HG02970 (cell line): ENCODE results near the gene PACRG.

ENCODE experiments used
- ATAC-seq: cut with Tn5 transposase; IDR thresholded peaks from one replicate; pipeline ENCODE4 v1.9.1; 2021; ENCODE audit warnings: mild to moderate bottlenecking, moderate library complexity, moderate number of reproducible peaks; ENCODE audit not compliant: unreplicated experiment, low FRiP score

PACRG gene

DNA sequence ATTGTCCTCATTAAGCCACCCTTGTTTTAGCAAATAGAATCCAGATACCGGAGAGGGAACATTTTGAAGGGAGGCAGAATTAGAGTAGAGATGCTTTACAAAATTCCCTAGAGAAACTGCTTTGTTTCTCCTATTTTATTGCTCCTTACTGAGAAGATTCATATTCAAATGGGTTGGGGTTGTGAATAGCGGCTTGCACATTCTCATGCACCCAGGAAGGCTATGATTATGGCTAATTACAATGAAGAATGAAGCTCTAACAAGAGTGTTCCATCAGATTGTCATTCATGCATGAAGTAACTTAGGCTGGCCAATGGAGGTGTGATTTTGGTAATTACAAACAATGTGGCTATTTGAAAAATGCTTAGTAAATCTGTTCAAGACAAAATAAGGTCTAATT, 129.6 kb downstream of the PACRG start:
- ATAC-seq = no peak

DNA sequence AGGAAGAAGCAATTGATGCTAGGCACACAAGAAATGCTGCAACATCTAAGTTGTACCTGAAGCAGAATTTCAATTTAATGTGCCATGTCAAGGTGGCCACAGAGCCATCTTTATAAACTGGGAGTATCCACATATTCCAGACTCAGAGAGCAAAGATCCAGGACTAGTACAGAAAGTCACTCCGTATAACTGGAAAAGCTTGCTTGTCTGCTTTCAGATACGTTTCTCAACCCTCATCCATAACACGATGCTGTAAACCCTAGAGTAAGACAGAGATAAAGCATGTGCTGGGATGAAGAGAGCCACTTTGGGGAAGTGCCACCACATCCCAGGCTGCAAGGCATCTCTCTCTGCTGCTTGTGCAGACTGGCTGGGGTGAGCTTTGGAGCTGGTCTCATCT, 134.7 kb downstream of the PACRG start:
- no peak for ATAC-seq

GRCh38 chr6:162862941-162863340, 135.2 kb downstream of the PACRG start:
- ATAC-seq = no peak

- ATAC-seq = no peak
Observed at GRCh38 chr6:162863821-162864220, 136.0 kb downstream of the PACRG start.

DNA sequence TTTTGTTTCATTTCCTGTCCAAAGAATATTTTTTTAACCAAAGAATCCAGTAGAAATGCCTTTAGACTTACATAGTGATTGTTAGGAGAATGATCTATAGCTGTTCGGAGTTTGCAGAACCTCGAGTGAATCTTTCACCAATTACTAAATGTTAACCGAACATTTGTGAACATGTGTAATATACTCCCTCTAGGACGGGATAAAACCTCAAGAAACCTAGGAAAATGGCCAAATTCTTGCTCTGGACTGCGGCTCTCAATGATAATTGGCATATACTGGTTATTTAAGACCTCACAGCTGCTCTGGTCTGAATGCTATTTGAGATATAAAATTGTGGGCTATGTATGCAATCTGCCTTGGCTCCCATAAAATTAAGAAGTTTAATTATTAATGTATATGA, 137.1 kb downstream of the PACRG start:
- ATAC-seq = no peak

DNA sequence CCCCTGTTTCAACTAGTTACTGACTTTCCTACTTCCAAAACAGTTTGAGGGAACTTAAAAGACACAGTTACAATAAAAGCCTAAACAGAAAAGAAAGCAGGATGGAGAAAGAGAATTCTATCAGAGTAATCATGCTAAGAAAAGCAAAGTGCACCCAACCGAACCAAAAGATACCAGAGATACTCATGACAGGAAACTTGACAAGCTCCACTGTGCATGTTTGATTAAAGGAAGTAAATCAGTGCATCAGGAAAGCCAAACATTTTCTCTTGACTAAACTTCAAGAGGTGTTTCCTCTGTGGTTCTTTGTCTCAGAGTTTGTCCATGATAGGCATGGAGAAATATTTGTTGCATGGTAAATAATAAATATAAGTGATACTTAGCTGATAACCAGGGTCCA, 138.9 kb downstream of the PACRG start:
- ATAC-seq = no peak

GRCh38 chr6:162868397-162868796, 140.6 kb downstream of the PACRG start:
- ATAC-seq = no peak

DNA sequence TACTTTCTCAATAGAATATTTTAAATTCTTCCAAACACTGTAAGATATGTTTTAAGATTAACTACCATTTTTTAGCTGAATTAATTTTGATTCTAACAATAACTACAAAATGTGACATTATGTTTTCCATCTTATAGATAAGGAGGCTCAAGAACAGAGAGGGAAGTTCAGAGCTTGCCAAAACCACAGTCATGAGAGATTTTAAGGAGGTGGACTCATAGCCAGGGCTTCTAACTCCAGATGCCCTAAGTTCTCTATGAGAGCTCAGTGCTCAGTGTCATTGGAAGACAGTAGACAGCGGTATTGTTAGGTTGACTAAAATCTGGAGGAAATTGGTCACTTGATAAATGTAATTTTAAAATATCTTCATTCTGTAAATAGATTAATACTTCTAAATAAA, 144.2 kb downstream of the PACRG start:
- no peak for ATAC-seq

DNA sequence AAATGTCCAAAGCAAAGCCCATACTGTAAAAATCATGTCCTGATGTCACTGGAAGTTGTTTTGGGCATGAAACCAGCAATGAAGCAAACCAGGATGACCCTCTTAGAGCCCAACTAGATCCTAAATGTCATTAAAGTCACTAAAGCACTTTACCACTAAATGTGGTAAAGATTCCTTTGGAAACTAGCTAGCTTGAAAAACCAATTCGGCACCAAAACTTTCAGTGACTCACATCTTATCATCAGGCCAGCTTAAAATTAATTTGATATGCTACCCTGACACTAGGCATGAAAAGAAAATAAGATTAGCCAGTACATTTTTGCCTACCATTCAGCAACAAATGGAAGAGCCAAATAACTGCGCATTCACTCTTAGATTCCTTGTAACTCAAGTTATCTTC, 145.8 kb downstream of the PACRG start:
- ATAC-seq = no peak

- no peak for ATAC-seq
Observed at GRCh38 chr6:162875070-162875469, 147.3 kb downstream of the PACRG start.

DNA sequence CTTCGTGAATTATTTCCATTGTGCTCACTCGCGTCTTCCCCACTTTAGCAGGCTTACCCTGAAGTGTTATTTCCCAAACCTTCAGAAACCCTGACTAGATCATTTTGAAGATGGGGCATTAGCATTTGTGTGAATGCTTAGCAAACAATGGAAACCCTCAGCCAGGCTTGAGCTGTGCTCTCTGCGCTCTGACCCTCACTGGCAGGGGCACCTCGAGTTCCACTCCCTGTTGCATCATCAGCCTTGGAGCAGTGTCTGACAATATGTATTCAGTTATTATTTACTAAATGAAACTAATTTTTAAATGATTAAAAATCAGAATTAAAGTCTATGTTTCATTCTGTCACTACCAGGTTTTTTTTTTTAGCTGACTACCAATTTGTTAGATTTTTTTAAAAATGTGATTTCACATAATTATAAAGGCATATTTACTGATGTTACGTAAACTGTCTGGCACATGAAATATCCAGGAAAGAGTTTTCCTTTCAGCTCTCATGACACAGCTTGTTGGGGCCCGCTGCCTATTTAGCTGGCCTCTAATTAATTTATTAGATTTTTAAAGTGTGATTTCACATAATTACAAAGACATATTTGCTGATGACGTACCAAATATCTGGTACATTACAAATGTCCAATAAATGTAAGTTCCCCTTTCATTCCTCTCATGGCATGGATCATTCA, 155.2 kb downstream of the PACRG start:
- ATAC-seq = no peak

DNA sequence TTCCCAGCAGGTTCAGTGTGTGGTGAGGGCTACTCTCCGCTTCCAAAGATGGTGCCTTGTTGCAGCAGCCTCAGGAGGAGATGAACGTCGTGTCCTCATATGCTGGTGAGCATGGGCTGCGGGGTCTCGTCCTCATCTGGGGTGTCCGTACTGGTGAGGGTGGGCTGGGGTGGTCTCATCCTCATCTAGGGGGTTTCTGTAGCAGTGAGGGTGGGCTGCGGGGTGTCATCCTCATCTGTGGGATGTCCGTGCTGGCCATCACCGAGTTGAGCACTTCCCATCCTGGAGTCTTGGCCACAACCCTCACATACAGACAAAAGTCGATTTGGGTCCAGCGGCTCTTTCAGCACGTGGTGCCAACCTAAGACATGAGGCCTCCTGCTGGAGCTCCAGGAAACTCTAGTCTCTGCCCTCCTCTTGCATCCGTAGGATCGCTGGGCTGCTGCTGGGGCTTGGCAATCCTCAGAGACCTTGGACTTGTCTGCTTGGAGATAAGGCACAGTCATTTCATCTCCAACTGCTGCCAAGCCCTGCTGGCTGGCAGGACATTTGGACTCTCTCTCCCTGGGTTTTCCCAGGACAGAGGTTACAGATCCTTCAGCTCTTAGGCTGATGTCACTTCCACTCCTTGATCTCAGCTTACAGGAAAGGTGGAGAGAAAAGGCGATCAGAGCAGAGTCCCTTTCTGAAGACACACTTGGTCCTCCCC, 160.4 kb downstream of the PACRG start:
- no peak for ATAC-seq

- no peak for ATAC-seq
Observed at GRCh38 chr6:162889303-162889702, 161.5 kb downstream of the PACRG start.

DNA sequence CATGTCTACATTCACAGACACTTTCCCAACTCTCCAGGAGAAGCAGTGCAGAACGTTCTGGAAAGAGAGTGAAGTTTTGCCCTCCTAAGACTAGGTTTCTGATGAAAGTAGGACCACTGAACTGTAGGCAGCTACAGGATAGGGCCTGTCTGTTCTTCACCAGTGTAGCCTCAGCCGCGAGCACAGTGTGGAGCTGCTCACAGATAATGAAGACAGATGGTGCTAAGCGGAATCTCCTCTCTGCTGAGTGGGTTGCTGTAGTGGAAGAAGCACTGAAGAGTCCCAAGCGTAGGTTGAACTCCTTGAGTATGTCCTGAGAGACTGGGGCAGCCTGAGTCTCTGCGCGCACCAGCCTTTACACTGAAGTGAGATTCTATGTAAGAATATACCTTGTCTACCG, 170.2 kb downstream of the PACRG start:
- no peak for ATAC-seq

DNA sequence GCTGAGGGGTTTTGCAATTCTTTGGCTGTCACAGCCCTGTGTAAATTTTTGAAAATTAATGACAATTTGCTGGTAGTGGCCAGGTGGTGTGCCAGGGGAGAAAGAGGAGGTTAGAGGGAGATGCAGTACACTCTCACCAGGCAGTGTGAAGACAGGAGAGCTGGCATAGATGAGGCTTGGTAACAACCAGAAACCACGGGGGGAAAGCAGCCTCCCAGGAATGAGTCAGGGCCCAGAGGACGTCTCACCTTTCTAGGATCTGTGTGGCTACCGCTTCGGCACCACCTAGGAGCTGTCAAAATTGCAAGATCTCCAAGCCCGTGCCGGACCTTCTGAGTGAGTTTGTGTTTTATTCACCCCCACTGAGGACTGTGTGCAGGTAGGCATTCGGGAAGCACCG, 171.4 kb downstream of the PACRG start:
- no peak for ATAC-seq

DNA sequence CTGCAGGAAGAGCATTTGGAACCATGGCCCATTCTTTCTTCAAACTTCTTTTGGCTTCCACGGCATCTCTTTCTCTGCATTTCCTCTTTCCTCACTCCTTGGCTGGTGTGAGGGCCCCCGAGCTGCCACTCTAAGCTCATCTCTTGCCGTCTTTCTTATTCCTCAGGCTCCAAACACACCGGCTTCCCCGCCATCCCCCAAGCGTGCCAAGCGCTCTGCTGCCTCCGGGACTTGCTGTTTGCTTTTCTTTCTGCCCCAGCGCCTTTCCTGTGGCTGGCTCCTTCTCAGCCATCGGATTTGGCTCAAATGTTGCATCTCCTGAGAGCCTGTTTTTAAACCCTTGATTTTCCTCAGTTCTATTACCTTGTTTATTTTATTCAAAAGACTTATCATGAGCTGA, 172.7 kb downstream of the PACRG start:
- ATAC-seq = no peak

DNA sequence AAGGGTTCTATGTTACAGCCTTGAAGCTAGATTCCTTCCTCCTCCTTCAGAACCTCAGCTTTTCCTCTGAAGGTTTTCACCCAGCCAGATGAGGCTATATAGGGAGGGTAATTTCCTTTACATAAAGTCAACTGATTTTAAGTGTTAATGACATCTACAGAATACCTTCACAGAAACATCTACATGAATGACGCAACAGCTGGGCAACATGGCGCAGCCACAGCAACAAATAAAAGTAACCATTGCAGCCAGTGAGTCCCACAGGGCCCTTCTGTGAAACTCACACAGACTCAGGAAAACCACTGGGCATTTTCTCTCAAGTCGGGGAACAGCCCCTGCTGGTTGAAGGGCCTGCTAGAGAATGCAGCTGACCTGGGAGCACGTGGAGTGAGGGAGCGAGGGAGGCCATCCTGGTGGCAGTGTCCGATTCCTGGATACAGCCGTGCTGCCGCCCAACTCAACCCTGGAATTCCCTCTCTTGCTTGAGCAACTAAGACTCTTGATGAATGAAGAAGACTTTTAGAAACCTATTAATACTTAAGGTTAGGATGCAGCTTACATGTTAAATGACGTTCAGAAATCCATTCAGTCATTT, 176.4 kb downstream of the PACRG start:
- no peak for ATAC-seq

GRCh38 chr6:162906479-162906878, 178.7 kb downstream of the PACRG start:
- ATAC-seq = no peak

DNA sequence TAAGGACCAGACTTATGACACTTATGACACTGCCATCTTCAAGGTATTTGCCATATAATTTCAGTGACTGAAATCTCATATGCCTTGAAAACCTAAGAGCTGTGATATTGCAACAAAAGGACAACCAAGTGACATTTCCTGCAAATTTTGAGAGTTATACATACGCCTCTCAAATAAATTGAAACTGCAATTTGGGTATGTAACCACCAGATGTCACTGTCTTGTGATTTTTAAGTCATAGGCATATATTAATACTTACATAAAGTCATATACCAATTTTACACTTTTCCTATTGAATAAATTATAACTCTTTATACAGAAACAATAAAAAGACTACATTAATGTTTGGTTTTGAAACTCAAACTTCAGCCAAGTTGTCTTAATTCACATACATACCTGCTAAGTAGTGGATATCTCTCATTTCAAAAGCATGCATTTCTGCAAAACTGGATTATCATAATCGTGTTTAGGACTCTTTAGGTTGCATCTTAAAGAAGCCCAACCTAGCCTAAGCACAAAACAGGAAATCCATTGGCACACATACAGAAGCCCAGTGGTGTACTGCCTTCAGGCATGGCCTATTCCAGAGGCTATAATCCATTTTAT, 180.2 kb downstream of the PACRG start:
- ATAC-seq = no peak

- no peak for ATAC-seq
Observed at GRCh38 chr6:162913206-162913605, 185.4 kb downstream of the PACRG start.

- ATAC-seq = no peak
Observed at GRCh38 chr6:162917506-162917905, 189.7 kb downstream of the PACRG start.

DNA sequence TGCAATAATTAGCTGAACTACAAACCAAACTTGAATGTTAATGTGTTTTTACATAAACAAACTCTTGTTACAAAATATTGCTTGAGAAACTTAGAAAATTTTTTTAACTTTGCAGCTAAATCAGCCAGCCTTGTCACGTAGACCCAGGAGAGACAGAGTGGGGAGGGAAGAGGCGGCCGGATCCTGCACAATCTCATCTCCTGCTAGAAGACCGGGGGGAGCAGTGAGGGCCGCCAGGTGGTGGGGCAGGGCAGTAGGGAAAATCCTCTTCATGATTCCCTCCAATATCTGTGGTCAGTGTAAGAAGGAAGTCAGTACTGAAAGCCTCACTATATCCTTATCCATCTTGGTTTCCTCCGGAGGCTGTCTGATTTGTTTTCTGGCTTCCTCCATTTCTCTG, 193.3 kb downstream of the PACRG start:
- no peak for ATAC-seq
